Activated CD4-positive, alpha-beta T cell treated with anti-CD3 and anti-CD28 coated beads for 4 hours (primary cell): ENCODE data around the gene ZFR2.

Source experiments
- DNase-seq, 2 donors: peaks; one replicate each; pipeline ENCODE4 v3.0.0-alpha.2; 2020

ZFR2 gene

DNA sequence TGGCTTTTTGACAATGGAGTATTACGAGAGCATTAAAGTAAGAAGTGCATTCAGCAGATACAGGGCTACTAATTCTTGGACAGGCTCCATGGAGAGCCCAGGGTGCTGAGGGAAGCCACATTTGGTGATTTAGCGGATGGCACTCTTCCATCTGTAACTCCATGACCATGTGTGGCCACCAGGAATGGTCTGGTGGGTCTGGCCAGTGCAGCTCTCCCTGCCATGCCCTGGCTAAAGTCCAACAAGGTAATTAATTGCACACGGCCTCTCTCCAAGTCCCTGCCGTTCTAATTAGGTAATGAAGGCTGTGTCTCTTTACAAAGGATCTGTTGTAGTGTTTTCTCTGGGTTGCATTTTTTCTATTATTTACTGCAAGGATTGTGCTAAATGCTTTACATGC, 4.3 kb upstream of the ZFR2 start:
- no peak for DNase-seq

- DNase-seq: no peak
Measured at GRCh38 chr19:3867971-3868769, 668 bp downstream of the ZFR2 start.

- no peak for DNase-seq
Measured at GRCh38 chr19:3866910-3867638, 1.8 kb downstream of the ZFR2 start.

- no peak for DNase-seq
Measured at GRCh38 chr19:3863648-3864047, 5.2 kb downstream of the ZFR2 start.

DNA sequence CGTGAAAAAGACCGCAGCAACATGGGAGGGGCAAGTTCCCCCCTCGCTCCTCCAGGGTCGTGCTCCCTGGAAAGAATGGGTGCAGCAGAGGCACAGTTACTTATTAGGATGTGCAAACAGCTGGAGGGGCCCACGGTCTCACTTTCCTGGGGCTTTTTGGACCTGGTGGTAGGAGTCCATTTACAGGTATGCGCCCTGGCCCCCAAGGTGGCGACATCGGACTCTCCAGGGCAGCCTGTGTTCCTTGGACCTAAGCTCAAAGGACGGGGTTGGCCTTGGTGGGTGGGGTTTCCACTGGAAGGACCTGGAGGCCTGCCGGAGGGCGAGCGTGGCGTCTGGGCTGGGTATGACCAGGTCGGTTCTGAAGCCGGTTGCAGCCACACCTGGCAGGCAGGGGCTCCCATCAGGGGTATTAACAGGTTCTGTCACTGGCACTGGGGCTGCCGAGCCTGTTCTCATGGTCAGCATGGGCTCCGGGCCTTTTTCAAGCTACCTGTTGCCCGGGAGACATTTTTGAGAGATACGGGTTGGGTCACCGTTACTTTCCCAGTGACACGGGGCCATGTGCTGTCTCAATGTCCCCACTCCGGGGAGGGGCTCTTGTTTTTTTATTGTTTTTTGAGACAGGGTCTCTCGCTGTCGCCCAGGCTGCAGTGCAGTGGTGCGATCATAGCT, 5.9 kb downstream of the ZFR2 start:
- no peak for DNase-seq

DNA sequence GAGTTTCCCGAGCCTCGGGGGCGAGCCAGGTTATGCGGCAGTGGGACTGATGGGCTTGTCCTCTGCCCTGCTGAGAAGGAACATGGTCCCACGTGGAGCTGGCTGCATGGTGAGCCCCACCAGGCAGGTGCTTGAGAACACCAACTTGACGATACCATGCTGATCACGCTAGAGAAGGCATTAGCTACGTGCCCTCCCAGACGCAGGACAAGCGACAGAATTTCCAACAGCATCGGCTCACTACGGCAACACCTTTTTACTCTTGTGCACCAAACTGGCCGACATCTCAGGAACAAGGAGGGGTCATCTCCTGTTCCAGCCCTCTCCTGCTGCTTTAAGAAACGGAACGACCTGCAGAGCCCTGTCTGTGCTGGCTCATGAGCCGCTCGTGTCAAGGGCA, 8.3 kb downstream of the ZFR2 start:
- no peak for DNase-seq

GRCh38 chr19:3857449-3858003, 11.3 kb downstream of the ZFR2 start:
- DNase-seq: no peak

DNA sequence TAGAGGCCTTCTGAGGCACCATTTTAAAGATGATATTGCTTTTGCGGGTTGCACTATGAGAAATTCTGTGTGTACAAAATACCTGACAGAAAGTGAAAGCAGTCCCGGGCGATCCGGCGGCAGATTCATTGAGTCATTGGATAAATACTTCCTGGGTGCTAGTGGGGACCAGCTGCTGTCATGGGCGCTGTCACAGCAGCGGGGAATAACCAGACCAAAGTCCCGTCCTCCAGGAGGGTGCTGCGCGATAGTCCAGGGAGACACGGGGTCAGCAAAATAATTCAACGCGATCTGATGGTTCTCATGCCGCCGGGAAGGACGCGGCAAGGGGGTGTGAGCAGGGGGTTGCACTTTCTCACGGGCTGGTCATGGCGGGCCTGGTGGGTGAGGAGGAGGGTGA, 13.5 kb downstream of the ZFR2 start:
- no peak for DNase-seq

DNA sequence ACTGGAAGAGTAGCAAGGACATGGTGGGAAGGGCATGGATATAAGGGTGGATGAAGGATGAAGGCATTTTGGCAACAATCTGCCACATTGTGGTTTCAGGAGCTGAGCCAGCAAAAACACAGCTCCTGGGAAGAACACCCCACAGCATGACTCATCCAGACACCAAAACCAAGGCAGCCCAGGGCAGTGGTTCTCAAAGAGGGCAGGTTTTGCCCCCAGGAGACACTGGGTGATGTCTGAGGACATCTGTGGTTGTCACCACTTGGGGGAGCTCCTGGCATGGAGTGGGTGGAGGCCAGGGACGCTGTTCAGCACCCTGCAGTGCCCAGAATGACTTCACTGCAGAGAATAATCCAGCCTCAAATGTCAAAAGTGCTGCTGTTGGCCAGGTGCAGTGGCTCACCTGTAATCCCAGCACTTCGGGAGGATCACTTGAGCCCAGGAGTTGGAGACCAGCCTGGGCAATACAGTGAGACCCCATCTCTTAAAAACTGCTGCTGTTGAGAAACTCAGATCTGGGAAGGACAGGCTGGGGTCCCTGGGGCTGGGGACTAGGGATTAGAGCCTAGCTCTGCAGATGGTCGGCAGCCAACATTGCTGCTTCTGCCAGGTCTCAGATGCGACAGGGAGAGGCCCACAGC, 16.1 kb downstream of the ZFR2 start:
- peak; percentile 27 to 40 for DNase-seq

DNA sequence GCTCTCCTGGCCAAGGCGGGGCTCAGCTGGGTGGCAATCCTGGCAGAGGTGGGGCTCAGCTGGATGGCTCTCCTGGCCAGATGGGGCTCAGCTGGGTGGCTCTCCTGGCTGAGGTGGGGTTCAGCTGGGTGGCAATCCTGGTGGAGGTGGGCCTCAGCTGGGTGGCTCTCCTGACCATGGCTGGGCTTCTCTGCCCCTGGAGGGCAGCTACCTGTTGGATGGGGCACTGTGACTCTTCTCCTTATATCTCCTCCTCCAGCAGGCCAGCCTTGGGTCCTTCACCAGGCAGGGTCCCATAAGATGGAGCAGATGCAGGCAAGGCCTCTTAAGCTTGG, 16.7 kb downstream of the ZFR2 start:
- DNase-seq: no peak

GRCh38 chr19:3851254-3852176, 17.3 kb downstream of the ZFR2 start:
- DNase-seq: no peak

GRCh38 chr19:3850320-3850972, 18.4 kb downstream of the ZFR2 start:
- no peak for DNase-seq

DNA sequence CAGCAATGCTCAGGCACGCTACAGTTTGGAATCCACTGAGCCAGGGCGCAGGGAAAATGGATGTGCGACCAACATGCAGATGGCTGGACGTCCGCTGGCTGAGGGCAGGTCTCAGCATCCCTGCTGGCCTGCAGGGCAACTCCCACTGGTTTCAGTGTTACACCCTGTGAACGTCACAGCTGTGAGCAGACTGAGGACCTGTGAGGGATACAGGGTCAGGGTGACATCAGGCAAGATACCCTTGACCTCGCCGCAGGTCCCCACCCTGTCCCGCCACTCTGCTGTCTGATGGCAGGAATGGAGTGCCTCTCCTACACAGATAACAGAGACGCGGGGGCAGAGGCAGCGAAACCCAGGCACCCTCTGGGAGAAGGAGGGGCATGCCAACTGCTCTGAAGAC, 19.1 kb downstream of the ZFR2 start:
- DNase-seq: no peak

DNA sequence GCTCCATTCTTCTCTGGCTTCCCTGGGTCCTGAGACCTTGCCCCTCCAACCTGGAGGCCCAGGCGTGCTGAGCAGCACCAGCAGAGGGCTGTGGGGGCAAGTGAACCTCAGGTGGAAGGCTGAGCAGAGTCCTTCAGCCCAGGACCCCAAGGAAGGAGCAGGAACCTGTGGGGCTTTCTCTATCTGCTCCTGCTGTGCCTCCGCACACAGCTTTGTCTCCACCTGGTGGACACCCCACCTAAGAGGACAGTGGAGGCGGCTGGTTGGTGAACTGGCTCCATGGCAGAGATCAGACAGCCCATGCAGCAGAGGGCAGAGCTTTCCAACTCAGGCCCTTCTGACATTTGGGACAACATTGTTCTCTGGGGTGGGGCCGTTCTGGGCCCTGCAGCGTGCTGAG, 19.7 kb downstream of the ZFR2 start:
- peak; percentile 33 to 52 for DNase-seq

GRCh38 chr19:3844596-3844995, 24.2 kb downstream of the ZFR2 start:
- no peak for DNase-seq

DNA sequence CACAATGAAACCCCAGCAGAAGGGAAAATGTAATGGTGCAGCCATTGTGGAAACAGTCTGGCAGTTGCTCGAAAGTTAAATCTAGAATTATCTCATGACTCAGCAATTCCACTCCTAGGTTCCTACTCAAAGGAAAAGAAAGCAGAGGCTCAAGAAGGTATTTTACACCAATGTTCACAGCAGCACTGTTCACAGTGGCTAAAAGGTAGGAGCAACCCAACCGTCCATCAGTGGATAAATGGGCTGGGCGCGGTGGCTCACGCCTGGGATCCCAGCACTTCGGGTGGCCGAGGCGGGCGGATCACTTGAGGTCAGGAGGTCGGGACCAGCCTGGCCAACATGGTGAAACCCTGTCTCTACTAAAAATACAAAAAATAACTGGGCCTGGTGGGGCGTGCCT, 25.9 kb downstream of the ZFR2 start:
- no peak for DNase-seq

- no peak for DNase-seq
Measured at GRCh38 chr19:3840804-3841203, 28.0 kb downstream of the ZFR2 start.

- no peak for DNase-seq
Measured at GRCh38 chr19:3839941-3840340, 28.9 kb downstream of the ZFR2 start.

GRCh38 chr19:3838661-3839060, 30.2 kb downstream of the ZFR2 start:
- no peak for DNase-seq

GRCh38 chr19:3837922-3838321, 30.9 kb downstream of the ZFR2 start:
- no peak for DNase-seq

GRCh38 chr19:3837332-3837731, 31.5 kb downstream of the ZFR2 start:
- DNase-seq: no peak

GRCh38 chr19:3836887-3837286, 32.0 kb downstream of the ZFR2 start:
- DNase-seq: no peak
